Fibroblast of mammary gland (primary cell): ENCODE measurements around the gene TBX19.

Experiments used
- DNase-seq: peaks from one replicate; pipeline ENCODE4 v3.0.0-alpha.2; 2010; ENCODE audit warnings: low read depth
- H3K4me3 ChIP-seq: 2 replicates; pipeline ENCODE4 v1.5.1; 2011; ENCODE audit warnings: low read depth, mild to moderate bottlenecking, low read length, moderate library complexity; ENCODE audit not compliant: control insufficient read depth
- TF ChIP-seq, protein P1 (sequence below): conservative IDR thresholded peaks from 2 replicates; pipeline ENCODE4 v1.5.1; 2011; ENCODE audit warnings: low read depth, low read length, inconsistent platforms; ENCODE audit not compliant: control insufficient read depth, insufficient read depth

Gene TBX19

GRCh38 chr1:168328731-168329364 lies 48.2 kb downstream of the TBX19 start:
- TF ChIP-seq, protein P1, sequence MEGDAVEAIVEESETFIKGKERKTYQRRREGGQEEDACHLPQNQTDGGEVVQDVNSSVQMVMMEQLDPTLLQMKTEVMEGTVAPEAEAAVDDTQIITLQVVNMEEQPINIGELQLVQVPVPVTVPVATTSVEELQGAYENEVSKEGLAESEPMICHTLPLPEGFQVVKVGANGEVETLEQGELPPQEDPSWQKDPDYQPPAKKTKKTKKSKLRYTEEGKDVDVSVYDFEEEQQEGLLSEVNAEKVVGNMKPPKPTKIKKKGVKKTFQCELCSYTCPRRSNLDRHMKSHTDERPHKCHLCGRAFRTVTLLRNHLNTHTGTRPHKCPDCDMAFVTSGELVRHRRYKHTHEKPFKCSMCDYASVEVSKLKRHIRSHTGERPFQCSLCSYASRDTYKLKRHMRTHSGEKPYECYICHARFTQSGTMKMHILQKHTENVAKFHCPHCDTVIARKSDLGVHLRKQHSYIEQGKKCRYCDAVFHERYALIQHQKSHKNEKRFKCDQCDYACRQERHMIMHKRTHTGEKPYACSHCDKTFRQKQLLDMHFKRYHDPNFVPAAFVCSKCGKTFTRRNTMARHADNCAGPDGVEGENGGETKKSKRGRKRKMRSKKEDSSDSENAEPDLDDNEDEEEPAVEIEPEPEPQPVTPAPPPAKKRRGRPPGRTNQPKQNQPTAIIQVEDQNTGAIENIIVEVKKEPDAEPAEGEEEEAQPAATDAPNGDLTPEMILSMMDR = no peak
- no peak for DNase-seq
- H3K4me3 ChIP-seq = no peak overlapping the region

GRCh38 chr1:168330285-168330684 lies 49.6 kb downstream of the TBX19 start:
- DNase-seq = no peak
- TF ChIP-seq, protein P1 = no peak
- H3K4me3 ChIP-seq = no peak overlapping the region

DNA sequence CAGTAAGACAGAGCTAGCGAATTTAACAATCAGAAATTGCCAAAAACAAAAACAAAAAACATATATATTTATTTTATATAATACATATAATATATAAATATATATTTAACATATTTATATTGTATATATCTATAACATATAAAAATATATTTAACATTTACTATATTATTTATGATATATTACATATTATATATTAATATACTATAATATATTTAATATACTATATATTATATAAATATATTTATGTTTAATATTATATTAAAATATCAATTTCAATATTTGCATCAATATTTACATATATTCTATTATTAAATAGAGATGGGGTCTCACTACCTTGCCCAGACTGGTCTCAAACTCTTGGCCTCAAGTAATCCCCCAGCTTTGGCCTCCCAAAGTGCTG lies 50.9 kb downstream of the TBX19 start:
- no peak for DNase-seq
- TF ChIP-seq, protein P1 = no peak
- no peak overlapping the region for H3K4me3 ChIP-seq

- H3K4me3 ChIP-seq = no peak overlapping the region
- TF ChIP-seq, protein P1 = no peak
- DNase-seq = no peak
Measured at GRCh38 chr1:168333562-168334276, 53.0 kb downstream of the TBX19 start.

DNA sequence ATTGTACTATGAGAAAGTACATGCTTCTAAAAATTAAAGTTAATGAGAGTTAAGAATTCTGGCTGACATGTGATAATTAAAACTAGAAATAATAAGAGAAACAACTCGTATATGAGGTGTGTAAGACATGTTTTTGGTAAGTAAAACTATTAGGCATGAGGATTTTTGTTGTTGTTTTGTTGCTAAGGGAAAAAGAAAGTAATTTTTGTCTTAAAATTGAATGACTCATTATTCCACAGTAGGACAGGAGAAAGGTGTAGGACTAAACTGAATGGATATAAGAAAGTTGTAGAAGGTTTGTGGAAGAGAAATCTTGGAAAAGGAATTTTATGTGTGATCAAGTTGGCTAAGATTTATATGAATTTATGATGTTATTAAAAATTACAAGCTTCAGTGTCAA lies 54.8 kb downstream of the TBX19 start:
- TF ChIP-seq, protein P1 = no peak
- DNase-seq = peak; percentile 16
- no peak overlapping the region for H3K4me3 ChIP-seq

- DNase-seq = no peak
- no peak overlapping the region for H3K4me3 ChIP-seq
- TF ChIP-seq, protein P1 = no peak
Measured at GRCh38 chr1:168338589-168339503, 58.2 kb downstream of the TBX19 start.
